HG02852 (cell line): ENCODE results near the gene SCARF2.

ENCODE experiments used
- ATAC-seq: cut with Tn5 transposase; IDR thresholded peaks from one replicate; pipeline ENCODE4 v1.9.1; 2021; ENCODE audit warnings: mild to moderate bottlenecking, moderate library complexity; ENCODE audit not compliant: unreplicated experiment

The SCARF2 gene

GRCh38 chr22:20440637-20441591 is 3.3 kb upstream of the SCARF2 start:
- ATAC-seq, result no peak

- no peak for ATAC-seq
Observed at GRCh38 chr22:20439928-20440575, 2.4 kb upstream of the SCARF2 start.

- no peak for ATAC-seq
Observed at GRCh38 chr22:20439556-20439927, 1.9 kb upstream of the SCARF2 start.

GRCh38 chr22:20438678-20439492 is 1.3 kb upstream of the SCARF2 start:
- ATAC-seq, result no peak

GRCh38 chr22:20438427-20438677 is 727 bp upstream of the SCARF2 start:
- no peak for ATAC-seq

- ATAC-seq, result no peak
Observed at GRCh38 chr22:20436768-20437612, 635 bp downstream of the SCARF2 start.

GRCh38 chr22:20436307-20436767 is 1.3 kb downstream of the SCARF2 start:
- ATAC-seq, result no peak

- ATAC-seq, result no peak
Observed at GRCh38 chr22:20435436-20436306, 2.0 kb downstream of the SCARF2 start.

GRCh38 chr22:20434773-20435172 is 2.9 kb downstream of the SCARF2 start:
- no peak for ATAC-seq

GRCh38 chr22:20434264-20434751 is 3.3 kb downstream of the SCARF2 start:
- ATAC-seq, result no peak

- no peak for ATAC-seq
Observed at GRCh38 chr22:20433686-20434241, 3.9 kb downstream of the SCARF2 start.

GRCh38 chr22:20433191-20433590 is 4.4 kb downstream of the SCARF2 start:
- no peak for ATAC-seq

- no peak for ATAC-seq
Observed at GRCh38 chr22:20432244-20432686, 5.4 kb downstream of the SCARF2 start.

GRCh38 chr22:20431511-20432192 is 6.0 kb downstream of the SCARF2 start:
- ATAC-seq, result no peak

- ATAC-seq, result no peak
Observed at GRCh38 chr22:20430720-20431510, 6.7 kb downstream of the SCARF2 start.

GRCh38 chr22:20430101-20430719 is 7.4 kb downstream of the SCARF2 start:
- no peak for ATAC-seq
